Esophagus squamous epithelium (tissue), 5 donors: ENCODE data around the gene ANTXR1. TPM values are rescaled to one million over a fixed set of nuclear protein-coding genes. Genes with fewer than 3 reads are reported as not detected.

Source experiments
- DNase-seq: peaks from one replicate; lab custom pipeline; 2025; lab: John Stamatoyannopoulos, UW
- H3K27ac ChIP-seq, 4 donors: fragments of 200-600 bp; sonication (generic); one replicate each; pipeline ENCODE4 v1.5.1; 2016 to 2019; ENCODE audit warnings: mild to moderate bottlenecking in 1 of 4
- H3K27me3 ChIP-seq, 4 donors: fragments of 200-600 bp; sonication (generic); 1 replicate in 3 of 4; 2 replicates in 1 of 4; pipeline versions ENCODE4 v1.5.1 to v1.6.0; 2017 to 2021; ENCODE audit warnings: antibody characterized with exemption in 1 of 4
- H3K36me3 ChIP-seq, 3 donors: fragments of 200-600 bp; sonication (generic); one replicate each; pipeline ENCODE4 v1.5.1; 2016 to 2019
- H3K4me1 ChIP-seq, 3 donors: fragments of 200-600 bp; sonication (generic); one replicate each; pipeline ENCODE4 v1.5.1; 2017 to 2019
- H3K4me3 ChIP-seq, 4 donors: fragments of 200-600 bp; sonication (generic); 1 replicate in 3 of 4; 2 replicates in 1 of 4; pipeline ENCODE4 v1.5.1; 2016 to 2019; ENCODE audit warnings: mild to moderate bottlenecking in 2 of 4, moderate library complexity in 1 of 4
- H3K9me3 ChIP-seq, 3 donors: fragments of 200-600 bp; sonication (generic); one replicate each; pipeline ENCODE4 v1.5.1; 2016 to 2019
- POLR2A ChIP-seq, 4 donors: fragments of 450-650 bp; IDR thresholded peaks; one replicate each; pipeline ENCODE4 v1.6.1; 2017; ENCODE audit warnings: antibody characterized with exemption in 4 of 4, mild to moderate bottlenecking in 4 of 4, moderate library complexity in 3 of 4
- WGBS, 2 donors: methylation state at CpG; one replicate each; pipeline ENCODE4 v1.1.5; 2018; 5-methylcytosine and 5-hydroxymethylcytosine counted together
- intact Hi-C: fragments of 100-400 bp; cut with DNase I; formaldehyde crosslinking; loops from one replicate; pipeline ENCODE4 v1.15.0; 2022
- total RNA-seq, 4 donors: library from RNA; depleted of rRNA; stranded (reverse); fragments of >200 nt; gene quantifications; one replicate each; pipeline ENCODE4 v1.1.0, GENCODE V29; 2016
- TF ChIP-seq, protein P1 (sequence below), 6 experiments: fragments of 450-650 bp in 4 of 6; fragments of 200-600 bp in 2 of 6; sonication (generic) in 2 of 6; IDR thresholded peaks; one replicate each; pipeline ENCODE4 v1.5.1; 2016 to 2019; ENCODE audit warnings: antibody characterized with exemption in 6 of 6, mild to moderate bottlenecking in 4 of 6, moderate library complexity in 4 of 6
- donor health status: DM: yes; HTN: yes; CAD: no.

ANTXR1 gene
- total RNA-seq, 4 donors from 2014 or later = 7.8 to 50.9 (median 17.3) TPM

DNA sequence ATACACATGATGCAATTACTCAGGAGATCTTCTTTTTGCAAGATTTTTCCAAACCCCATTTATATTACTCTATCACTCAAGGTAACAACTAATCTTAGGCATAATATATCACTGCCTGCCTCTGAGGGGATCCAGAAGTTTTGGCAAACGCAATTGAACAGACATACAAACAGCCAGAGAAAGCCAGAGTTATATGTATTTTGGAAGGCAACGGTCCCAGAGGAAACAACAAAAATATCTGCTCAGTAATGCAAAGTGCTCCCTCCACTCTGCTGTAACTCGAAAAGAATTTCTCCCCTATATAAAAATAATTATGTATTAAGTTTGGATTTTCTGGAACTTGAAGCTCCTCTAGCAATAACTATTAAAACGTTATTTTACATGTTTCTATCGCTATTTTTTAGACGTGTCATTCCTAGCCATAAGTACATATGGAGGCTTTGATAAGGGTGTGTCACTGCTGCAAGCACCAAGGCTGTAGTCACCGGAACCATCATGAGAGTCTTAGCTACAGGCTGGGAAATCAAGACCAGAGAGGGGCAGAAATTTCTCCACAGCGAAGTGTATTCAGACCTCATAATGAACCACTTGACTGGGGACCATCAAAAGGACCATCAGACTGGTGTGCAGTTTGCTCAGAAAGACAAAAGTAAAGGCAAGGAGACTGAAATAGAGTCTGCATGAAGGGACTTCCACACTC lies 42.3 kb upstream of the ANTXR1 start:
- TF ChIP-seq POLR2A (IDR thresholded peaks at IDR 0.05) = no peak
- TF ChIP-seq, protein P1, sequence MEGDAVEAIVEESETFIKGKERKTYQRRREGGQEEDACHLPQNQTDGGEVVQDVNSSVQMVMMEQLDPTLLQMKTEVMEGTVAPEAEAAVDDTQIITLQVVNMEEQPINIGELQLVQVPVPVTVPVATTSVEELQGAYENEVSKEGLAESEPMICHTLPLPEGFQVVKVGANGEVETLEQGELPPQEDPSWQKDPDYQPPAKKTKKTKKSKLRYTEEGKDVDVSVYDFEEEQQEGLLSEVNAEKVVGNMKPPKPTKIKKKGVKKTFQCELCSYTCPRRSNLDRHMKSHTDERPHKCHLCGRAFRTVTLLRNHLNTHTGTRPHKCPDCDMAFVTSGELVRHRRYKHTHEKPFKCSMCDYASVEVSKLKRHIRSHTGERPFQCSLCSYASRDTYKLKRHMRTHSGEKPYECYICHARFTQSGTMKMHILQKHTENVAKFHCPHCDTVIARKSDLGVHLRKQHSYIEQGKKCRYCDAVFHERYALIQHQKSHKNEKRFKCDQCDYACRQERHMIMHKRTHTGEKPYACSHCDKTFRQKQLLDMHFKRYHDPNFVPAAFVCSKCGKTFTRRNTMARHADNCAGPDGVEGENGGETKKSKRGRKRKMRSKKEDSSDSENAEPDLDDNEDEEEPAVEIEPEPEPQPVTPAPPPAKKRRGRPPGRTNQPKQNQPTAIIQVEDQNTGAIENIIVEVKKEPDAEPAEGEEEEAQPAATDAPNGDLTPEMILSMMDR (IDR thresholded peaks at IDR 0.05) = no peak
- no peak overlapping the region for H3K4me3 ChIP-seq
- DNase-seq = no peak
- no peaks in the 10 kb centered on the region for H3K36me3 ChIP-seq
- H3K27me3 ChIP-seq = peaks cover 0 to 9% (median 0%) of the 10 kb centered on the region in 4 donors
- H3K27ac ChIP-seq = no peak overlapping the region
- H3K9me3 ChIP-seq = no peaks in the 10 kb centered on the region
- intact Hi-C loops = no loop called here
- H3K4me1 ChIP-seq = no peaks in the 10 kb centered on the region
- WGBS, 2 donors = 77 to 86% methylated on average over 8 of the region's 8 CpGs

DNA sequence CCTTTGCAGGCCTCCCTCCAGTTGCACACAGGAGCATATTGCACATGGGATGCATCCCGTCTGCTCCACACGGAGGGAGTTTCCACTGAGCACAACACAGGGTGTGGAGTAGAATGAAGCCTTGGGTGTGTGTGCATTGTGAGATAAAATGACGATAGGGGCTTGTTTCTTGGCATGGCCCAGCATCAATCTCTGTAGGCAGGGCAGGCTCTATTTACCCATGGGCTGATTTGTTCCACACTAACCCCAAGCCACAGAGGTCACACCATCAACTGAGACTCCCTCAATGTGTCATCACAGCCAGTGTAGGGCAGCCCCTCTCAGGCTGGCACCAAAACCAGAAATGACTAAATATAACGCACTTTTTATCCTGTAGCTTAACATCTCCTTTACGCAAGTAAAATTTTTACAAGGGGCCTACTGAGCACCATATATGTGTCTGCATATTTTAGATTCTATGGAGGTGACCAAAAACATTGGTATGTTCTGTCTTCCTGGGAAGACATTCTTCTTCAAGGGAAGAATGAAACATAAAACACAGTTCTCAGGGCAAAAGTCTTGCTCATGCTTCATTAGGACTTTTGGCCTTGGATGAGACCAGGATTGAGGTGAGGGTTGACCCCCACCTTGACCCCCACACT lies 41.3 kb upstream of the ANTXR1 start:
- no peak for TF ChIP-seq POLR2A (IDR thresholded peaks at IDR 0.05)
- TF ChIP-seq, protein P1 (IDR thresholded peaks at IDR 0.05) = no peak
- no peak for DNase-seq
- Histone ChIP-seq H3K4me3 (no peak overlapping the region), H3K36me3 (no peaks in the 10 kb centered on the region), H3K27ac (no peak overlapping the region), H3K4me1 (no peaks in the 10 kb centered on the region), H3K9me3 (no peaks in the 10 kb centered on the region), H3K27me3 (peaks cover 0 to 15% (median 0%) of the 10 kb centered on the region in 4 donors)
- WGBS, 2 donors = 67 to 73% methylated on average over 3 to 5 of the region's 5 CpGs
- intact Hi-C loops = no loop called here

DNA sequence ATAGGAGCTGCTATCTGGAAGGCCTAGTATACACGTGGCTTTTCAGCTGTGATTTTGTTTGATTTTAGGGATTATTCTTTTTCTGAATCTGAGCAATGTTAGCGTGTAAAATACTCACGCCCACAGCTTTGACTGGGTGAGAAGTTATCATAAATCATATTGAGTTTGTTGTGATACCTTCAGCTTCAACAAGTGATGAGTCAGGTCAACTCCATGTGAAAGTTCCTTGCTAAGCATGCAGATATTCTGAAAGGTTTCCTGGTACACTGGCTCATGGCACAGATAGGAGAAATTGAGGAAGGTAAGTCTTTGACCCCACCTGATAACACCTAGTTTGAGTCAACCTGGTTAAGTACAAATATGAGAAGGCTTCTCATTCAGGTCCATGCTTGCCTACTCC lies 38.7 kb upstream of the ANTXR1 start, which contains the start of gene GKN1:
GKN1 (plus strand) TSS at position 386 of the 400 bp plus-strand sequence. CDS start 42 bp downstream, outside the sequence.
- Histone ChIP-seq H3K9me3 (no peaks in the 10 kb centered on the region), H3K27me3 (peaks cover 0 to 15% (median 0%) of the 10 kb centered on the region in 4 donors), H3K36me3 (no peaks in the 10 kb centered on the region), H3K27ac (no peak within 1 kb of the TSS), H3K4me3 (no peak within 1 kb of the TSS), H3K4me1 (no peaks in the 10 kb centered on the region)
- DNase-seq = no peak
- 41 to 48% methylated on average over 3 of the region's 3 CpGs for WGBS, 2 donors
- intact Hi-C loops = no loop called here
- no peak for TF ChIP-seq POLR2A (IDR thresholded peaks at IDR 0.05)
- TF ChIP-seq, protein P1 (IDR thresholded peaks at IDR 0.05) = no peak

DNA sequence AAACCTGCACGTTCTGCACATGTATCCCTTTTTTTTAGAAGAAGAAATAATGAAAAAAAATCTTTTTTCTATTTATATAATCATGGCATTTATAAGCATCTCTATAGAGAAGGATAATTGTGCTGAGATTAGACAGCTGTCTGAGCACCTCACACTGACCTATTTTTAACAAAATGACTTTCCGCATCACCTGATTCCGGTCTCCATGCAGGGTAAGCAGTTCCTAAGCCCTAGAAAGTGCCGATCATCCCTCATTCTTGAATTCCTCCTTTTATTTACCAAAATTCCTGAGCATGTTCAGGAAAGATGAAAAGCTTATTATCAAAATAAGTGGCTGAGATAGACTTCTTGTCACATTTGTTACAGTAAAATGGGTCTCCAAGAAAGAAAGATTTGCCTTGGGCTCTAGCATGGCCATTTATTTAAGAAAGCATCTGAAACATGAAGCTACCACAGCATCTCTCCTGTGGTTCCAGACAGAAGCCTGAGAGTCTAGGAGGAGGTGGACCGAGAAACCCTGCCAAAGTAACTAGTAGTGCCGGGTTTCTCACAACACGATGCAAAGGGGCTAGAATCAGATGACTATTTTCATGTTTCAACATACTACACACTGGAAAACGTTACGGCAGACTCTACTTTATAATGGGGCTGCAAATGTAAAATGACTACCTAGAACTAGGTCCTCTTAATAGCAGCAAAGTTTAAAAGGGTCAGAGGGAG lies 37.9 kb upstream of the ANTXR1 start:
- Histone ChIP-seq H3K4me1 (no peaks in the 10 kb centered on the region), H3K27me3 (peaks cover 0 to 15% (median 0%) of the 10 kb centered on the region in 4 donors), H3K4me3 (no peak overlapping the region), H3K27ac (no peak overlapping the region), H3K9me3 (no peaks in the 10 kb centered on the region), H3K36me3 (no peaks in the 10 kb centered on the region)
- WGBS, 2 donors = 53 to 59% methylated on average over 9 of the region's 9 CpGs
- TF ChIP-seq POLR2A (IDR thresholded peaks at IDR 0.05) = no peak
- TF ChIP-seq, protein P1 (IDR thresholded peaks at IDR 0.05) = no peak
- no peak for DNase-seq
- intact Hi-C loops = no loop called here
